Lower leg skin (tissue), 4 donors: Measurements from ENCODE around the gene NTNG1. TPM values are rescaled to one million over a fixed set of nuclear protein-coding genes. Genes with fewer than 3 reads are reported as not detected.

Experiments used
- DNase-seq, 2 donors: peaks; one replicate each; pipeline ENCODE4 v3.0.0-alpha.2; 2019; ENCODE audit warnings: low spot score in 2 of 2
- H3K4me3 ChIP-seq: fragments of 200-600 bp; sonication (generic); 2 replicates; pipeline ENCODE4 v1.5.1; 2017; ENCODE audit warnings: mild to moderate bottlenecking, low read depth; ENCODE audit not compliant: poor library complexity, severe bottlenecking
- POLR2A ChIP-seq, 2 donors: fragments of 450-650 bp; IDR thresholded peaks; one replicate each; pipeline ENCODE4 v1.6.1; 2016 to 2017; ENCODE audit warnings: antibody characterized with exemption in 2 of 2, mild to moderate bottlenecking in 1 of 2, moderate library complexity in 1 of 2
- WGBS, 2 donors: methylation state at CpG; one replicate each; pipeline ENCODE4 v1.1.5; 2018; 5-methylcytosine and 5-hydroxymethylcytosine counted together
- intact Hi-C: fragments of 100-400 bp; cut with DNase I; formaldehyde crosslinking; loops from one replicate; pipeline ENCODE4 v1.15.0; 2023; ENCODE audit warnings: low total_unique reads
- total RNA-seq, 4 donors: library from RNA; depleted of rRNA; stranded (reverse); fragments of >200 nt; gene quantifications; one replicate each; pipeline ENCODE4 v1.1.0, GENCODE V29; 2016
- TF ChIP-seq, protein P1 (sequence below), 3 donors: fragments of 450-650 bp; IDR thresholded peaks; one replicate each; pipeline ENCODE4 v1.5.1; 2016; ENCODE audit warnings: antibody characterized with exemption in 3 of 3, mild to moderate bottlenecking in 3 of 3, moderate library complexity in 2 of 3

NTNG1 gene
- total RNA-seq, 4 donors from 2014 or later = 2.6 to 8.1 (median 3.4) TPM

DNA sequence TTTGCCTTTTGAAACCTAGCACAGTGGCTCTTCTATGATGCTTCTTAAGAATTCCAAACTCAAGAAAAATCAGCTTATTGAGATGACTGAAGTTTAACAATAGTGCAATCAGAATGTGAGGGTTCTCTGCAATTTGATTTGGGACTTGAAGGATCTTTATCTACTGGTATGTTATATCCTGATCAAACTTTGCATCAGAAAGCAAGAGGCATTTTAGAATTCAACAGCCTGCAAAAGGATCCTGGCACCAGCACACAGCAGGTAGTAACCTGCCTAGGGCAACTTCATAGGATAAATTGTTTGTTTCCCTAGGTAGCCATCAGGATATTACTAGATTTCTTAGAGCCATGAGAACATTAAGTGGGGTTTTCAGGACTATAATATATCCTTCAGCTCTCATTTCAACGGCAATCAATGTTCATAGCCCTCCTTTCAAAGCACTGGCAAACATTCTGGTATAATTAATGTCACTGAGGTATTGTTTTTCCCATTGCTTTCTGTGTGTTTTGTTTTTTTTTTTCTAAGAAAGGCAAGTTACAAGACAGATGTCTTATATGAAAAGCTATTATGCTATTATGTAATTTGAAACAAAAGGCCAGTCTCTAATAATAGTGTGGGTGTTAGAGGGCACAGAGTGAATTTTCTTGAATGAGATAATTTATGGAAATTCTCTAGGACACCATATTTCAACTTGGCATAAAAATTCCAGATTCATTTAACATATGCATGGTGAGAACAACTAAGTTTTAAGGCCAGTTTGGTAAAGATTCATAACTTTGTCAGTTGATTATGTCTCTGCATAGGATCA is 34.5 kb downstream of the NTNG1 start:
- intact Hi-C loops = no loop called here
- TF ChIP-seq, protein P1, sequence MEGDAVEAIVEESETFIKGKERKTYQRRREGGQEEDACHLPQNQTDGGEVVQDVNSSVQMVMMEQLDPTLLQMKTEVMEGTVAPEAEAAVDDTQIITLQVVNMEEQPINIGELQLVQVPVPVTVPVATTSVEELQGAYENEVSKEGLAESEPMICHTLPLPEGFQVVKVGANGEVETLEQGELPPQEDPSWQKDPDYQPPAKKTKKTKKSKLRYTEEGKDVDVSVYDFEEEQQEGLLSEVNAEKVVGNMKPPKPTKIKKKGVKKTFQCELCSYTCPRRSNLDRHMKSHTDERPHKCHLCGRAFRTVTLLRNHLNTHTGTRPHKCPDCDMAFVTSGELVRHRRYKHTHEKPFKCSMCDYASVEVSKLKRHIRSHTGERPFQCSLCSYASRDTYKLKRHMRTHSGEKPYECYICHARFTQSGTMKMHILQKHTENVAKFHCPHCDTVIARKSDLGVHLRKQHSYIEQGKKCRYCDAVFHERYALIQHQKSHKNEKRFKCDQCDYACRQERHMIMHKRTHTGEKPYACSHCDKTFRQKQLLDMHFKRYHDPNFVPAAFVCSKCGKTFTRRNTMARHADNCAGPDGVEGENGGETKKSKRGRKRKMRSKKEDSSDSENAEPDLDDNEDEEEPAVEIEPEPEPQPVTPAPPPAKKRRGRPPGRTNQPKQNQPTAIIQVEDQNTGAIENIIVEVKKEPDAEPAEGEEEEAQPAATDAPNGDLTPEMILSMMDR (IDR thresholded peaks at IDR 0.05) = no peak
- TF ChIP-seq POLR2A (IDR thresholded peaks at IDR 0.05) = no peak
- DNase-seq = no peak
- no peak overlapping the region for H3K4me3 ChIP-seq
- 19 to 31% methylated on average over 1 of the region's 1 CpG for WGBS, 2 donors

GRCh38 chr1:107181253-107181969 is 40.6 kb downstream of the NTNG1 start:
- intact Hi-C loops = no loop called here
- TF ChIP-seq POLR2A (IDR thresholded peaks at IDR 0.05) = no peak
- TF ChIP-seq, protein P1 (IDR thresholded peaks at IDR 0.05) = no peak
- H3K4me3 ChIP-seq = no peak overlapping the region
- WGBS, 2 donors = 43 to 57% methylated on average over 5 of the region's 5 CpGs
- DNase-seq = no peak

DNA sequence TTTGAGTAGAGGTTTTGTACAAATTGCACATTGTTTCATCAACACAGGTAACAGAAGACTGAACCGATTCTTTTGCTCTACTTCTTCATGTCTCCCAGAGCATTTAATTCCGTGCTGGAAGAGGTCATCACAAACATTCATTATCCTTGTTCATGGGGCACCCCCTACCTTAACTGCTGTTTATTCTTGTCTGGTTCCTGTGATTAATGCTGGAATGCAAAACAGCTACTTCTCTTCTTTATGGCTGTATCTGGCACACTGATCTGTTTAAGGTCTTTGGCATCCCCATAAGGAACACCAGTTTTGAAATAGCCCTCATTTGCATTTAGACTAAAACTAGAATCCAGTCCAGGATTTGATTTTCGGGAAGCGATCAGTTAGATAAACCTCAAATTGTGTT is 42.2 kb downstream of the NTNG1 start:
- WGBS, 2 donors = 45 to 55% methylated on average over 4 of the region's 4 CpGs
- no peak overlapping the region for H3K4me3 ChIP-seq
- DNase-seq = no peak
- intact Hi-C loops = no loop called here
- TF ChIP-seq POLR2A (IDR thresholded peaks at IDR 0.05) = no peak
- TF ChIP-seq, protein P1 (IDR thresholded peaks at IDR 0.05) = no peak

DNA sequence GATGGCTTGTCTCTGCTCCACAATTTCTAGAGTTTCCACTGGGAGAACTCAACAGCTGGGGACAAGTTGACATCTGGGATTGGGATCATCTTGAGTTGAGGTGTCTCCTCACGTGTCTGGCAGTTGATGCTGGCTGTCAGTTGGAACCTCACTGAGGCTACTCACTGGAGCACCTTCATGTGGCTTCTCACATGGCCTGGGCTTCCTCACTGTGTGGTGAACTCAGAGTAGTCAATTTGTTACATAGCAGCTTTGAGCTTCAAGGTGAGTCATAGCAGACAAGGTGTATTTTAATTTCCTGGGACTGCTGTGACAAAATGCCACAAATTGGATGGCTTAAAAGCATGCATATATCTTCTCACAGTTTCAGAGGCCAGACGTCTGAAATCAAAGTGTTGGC is 44.0 kb downstream of the NTNG1 start:
- intact Hi-C loops = no loop called here
- H3K4me3 ChIP-seq = no peak overlapping the region
- WGBS, 2 donors = 56 to 60% methylated on average over 2 of the region's 2 CpGs
- TF ChIP-seq, protein P1 (IDR thresholded peaks at IDR 0.05) = no peak
- TF ChIP-seq POLR2A (IDR thresholded peaks at IDR 0.05) = no peak
- no peak for DNase-seq

GRCh38 chr1:107187399-107187798 is 46.6 kb downstream of the NTNG1 start:
- 55 to 58% methylated on average over 3 of the region's 3 CpGs for WGBS, 2 donors
- H3K4me3 ChIP-seq = no peak overlapping the region
- DNase-seq = no peak
- intact Hi-C loops = no loop called here
- TF ChIP-seq, protein P1 (IDR thresholded peaks at IDR 0.05) = no peak
